HG03103 (cell line): ENCODE data around the gene CLASP2.

Source experiments
- ATAC-seq: cut with Tn5 transposase; IDR thresholded peaks from one replicate; pipeline ENCODE4 v1.9.1; 2021; ENCODE audit warnings: low read depth; ENCODE audit not compliant: unreplicated experiment

CLASP2 gene

GRCh38 chr3:33557829-33558228, 160.2 kb downstream of the CLASP2 start:
- no peak for ATAC-seq

- ATAC-seq: no peak
Observed at GRCh38 chr3:33557279-33557678, 160.8 kb downstream of the CLASP2 start.

DNA sequence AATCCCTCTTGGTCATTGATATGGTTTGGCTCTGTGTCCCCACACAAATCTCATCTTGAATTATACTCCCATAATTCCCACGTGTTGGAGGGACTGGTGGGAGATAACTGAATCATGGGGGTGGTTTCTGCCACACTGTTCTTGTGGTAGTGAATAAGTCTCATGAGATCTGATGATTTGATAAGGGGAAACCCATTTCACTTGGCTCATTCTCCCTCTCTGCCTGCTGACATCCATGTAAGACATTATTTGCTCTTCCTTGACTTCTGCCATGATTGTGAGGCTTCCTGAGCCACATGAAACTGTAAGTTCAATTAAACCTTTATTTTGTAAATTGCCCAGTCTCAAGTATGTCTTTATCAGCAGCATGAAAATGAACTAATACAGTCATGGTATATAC, 171.0 kb downstream of the CLASP2 start:
- no peak for ATAC-seq

- no peak for ATAC-seq
Observed at GRCh38 chr3:33544126-33544525, 173.9 kb downstream of the CLASP2 start.

DNA sequence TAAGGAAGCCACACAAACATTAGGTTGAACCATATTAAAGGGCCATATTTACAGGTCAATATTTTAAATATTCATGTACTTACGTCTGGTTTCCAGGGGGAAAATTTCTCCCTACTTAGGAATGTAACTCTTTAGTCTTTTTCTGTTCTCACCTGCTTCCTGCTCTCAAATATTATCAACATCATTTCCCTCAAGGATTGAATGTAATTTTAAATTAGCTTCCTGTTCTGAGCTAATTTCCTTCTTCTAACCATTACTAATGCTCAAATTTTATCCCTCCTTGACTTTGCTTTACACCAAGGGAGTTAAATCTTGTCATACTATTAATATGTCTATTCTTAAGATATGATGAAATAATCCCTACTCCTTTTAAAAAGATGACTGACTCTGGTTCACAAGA, 174.5 kb downstream of the CLASP2 start:
- no peak for ATAC-seq

- ATAC-seq: no peak
Observed at GRCh38 chr3:33541918-33542317, 176.1 kb downstream of the CLASP2 start.

DNA sequence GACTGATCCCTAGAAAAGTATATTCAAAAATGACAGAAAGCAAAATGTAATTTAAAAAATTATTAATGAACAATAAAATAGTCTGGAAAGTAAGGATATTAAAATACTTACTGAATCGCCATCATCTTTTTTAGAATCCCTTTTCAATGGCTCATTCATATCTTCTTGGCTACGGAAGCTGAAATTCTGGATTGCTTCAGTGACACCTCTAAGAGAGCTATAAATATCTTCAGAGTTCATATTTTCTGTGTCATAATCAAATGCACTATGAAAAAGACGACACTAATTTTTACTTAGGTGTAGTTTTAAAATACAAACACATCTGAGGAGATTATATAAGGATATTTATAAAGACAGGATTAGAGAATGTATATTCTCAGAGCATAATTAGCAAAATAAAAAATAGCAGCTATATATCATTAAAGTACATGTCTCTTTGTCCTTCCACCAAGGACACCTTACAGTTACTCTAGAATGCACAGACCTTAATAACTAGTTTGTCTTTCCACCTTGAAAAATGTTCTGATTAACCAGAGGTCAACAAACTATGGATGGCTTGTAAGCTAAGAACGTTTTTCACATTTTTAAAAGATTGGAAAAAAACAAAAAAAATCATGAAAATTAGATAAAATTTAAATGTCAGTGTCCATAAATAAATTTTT, 179.2 kb downstream of the CLASP2 start:
- ATAC-seq: no peak

DNA sequence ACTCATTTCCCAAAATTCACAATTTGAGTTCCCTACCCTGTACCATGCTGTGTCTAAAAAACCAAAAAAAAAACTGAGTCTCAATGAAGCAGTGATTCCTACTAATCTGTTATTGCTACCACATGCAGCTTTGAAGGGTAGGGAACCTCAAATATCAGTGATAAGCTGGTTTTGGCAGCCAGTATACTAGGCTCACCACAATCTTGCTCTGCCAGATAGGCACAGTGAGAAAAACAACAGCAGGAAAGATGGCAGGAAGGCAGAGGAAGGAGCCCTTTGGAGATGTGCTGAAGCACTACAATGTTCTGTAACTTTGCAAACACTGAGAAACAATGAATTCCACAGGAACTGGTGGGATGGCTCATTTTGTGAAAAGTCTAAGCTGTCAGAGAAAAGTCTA, 180.9 kb downstream of the CLASP2 start:
- no peak for ATAC-seq

DNA sequence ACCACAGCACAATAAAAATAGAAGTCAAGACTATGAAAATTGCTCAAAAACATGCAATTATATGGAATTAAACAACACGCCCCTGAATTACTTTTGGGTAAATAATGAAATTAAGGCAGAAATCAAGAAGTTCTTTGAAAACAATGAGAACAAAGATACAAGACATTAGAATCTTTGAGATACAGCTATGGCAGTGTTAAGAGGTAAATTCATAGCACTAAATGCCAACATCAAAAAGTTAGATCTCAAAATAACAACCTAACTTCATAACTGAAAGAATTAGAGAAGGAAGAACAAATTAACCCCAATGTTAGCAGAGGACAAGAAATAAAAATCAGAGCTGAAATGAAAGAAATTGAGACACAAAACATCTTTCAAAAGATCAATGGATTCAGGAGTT, 191.3 kb downstream of the CLASP2 start:
- ATAC-seq: no peak

DNA sequence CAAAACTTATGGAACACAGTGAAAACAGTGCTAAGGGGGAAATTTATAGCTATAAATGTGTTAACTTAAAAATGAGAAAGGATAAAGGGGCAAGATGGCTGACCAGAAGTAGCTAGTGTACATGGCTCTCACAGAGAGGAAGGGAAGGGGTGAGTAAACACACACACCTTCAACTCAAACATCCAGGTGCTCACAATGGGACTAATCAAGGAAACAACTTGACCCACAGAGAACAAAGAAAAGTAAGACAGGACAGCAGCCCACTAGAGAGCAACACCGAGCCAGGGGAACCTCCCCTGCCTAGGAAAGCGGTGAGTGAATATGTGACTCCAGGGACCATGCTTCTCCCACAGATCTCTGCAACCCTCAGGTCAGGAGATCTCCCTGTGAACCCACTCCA, 192.8 kb downstream of the CLASP2 start:
- ATAC-seq: no peak

DNA sequence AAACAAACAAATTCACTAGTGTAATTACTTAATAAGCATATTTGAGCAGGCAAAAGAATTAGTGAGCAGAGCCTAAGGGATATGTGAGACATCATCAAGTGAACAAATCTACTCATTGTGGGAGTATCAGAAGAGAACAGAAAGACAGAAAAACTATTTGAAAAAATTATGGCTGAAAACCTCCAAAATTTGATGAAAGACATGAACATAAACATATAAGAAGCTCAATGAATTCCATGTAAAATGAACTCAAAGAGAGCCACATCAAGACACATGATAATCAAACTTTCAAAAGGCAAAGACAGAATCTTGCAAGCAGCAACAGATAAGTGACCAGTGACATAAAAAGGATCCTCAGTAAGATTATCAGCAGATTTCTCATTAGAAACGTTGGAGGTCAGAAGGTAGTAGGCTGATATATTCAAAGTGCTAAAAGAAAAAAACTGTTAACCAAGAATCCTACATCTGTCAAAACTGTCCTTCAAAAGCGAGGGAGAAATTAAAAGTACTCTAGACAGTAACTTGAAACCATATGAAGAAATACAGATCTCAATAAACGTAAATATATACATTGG, 194.9 kb downstream of the CLASP2 start:
- no peak for ATAC-seq

DNA sequence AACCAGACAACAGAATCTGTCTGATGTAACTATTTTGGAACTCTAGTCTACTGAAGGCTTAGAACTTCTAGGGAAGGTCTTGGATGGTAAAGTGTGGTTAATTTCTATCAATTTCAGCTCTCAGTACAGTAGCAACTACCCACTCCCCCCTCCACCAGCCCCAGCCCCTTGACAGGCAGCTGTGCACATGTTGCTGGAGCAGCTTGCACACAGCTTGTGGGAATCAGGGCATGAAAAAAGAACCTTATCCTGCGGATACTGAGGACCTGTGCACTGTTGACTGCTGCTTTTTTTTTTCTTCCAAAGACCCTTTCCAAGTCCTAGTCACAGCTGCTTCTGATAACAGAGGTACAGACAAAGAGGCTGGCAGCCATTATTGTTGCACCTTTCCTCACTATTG, 196.3 kb downstream of the CLASP2 start:
- no peak for ATAC-seq

DNA sequence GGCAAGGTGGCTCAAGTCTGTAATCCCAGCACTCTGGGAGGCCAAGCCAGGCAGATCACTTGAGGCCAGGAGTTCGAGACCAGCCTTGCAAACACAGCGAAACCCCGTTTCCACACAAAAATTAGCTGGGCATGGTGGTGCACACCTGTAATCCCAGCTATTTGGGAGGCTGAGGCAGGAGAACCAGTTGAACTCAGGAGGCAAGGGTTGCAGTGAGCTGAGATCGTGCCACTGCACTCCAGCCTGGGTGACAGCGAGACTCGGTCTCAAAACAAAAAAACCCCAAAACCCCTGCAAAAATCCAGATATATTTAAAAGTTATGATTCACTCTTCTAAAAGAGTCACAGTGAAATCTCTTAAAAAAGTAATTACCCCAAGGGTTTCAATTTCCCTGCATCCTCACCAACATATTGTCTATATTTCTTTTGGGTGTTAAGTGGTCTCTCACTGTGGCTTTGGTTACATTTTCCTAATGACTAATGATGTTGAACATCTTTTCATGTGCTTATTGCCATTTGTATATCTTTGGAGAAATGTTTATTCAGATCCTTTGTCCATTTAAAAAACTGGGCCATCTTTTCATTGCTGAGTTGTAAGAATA, 204.7 kb downstream of the CLASP2 start:
- no peak for ATAC-seq

GRCh38 chr3:33505027-33505426, 213.0 kb downstream of the CLASP2 start:
- ATAC-seq: no peak

DNA sequence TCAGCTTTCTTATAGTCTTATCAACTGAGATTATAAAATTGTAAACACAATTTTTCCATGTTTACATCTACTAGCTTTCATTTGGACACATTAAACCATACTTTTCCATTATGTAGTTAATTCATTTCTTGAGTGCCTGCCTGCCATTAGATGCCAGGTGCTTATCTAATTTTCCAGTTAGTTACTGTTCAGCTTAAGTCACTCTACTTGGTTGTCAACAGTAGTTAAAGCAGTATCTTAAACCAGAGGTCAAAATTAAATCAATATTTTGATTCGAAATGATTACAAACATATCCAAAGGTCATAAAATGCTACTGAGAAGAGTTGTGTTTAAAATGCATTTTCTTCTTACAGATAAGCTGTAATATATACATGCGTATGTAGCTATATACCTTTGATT, 221.6 kb downstream of the CLASP2 start:
- no peak for ATAC-seq

GRCh38 chr3:33491721-33492120, 226.3 kb downstream of the CLASP2 start:
- no peak for ATAC-seq

DNA sequence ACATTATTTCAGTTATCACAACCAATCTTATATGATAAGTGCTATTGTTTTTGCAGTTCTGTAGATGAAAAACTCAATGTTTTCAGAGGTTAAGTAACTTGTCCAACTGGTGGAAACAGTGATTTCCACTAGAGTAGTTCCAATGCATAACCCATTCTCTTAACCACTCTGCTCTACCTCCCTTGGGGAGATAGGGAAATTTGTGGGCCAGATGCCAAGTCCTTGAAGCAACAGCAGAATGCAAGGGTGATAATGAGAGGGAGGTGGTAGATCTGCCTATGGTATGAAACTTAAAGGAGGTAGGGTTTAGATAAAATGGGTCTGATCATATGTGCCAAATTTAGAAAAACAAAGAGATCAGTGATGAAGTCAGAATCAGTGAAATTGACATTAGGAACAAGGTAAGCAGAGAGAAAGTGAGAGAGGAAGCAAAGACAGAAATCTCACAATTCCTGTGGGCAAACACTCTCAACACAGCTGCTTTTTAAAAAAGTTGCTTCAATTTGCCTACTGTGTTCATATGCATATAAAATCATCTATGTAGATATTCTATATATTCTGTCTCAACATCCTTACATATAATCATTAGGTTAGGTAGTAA, 227.3 kb downstream of the CLASP2 start:
- ATAC-seq: no peak

GRCh38 chr3:33488683-33489082, 229.4 kb downstream of the CLASP2 start:
- no peak for ATAC-seq

DNA sequence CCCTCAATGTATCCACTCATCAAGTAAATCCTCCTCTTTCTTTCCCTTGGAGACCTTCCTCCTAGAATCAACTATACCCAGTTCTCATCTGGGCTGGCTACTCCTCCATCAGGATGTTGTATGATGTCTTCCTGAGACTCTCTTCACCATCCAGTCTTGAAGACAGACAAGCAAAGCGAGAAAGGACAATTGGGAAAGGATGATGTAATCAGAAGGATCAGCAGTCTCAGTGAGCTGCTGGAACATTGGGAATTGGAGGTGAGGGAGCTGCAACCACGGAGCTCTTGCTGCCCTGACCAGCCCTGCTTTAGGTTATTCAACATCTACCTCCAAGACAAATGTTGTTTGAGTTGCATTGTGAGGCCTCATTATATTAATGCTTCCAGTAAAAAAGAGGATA, 229.8 kb downstream of the CLASP2 start:
- no peak for ATAC-seq

DNA sequence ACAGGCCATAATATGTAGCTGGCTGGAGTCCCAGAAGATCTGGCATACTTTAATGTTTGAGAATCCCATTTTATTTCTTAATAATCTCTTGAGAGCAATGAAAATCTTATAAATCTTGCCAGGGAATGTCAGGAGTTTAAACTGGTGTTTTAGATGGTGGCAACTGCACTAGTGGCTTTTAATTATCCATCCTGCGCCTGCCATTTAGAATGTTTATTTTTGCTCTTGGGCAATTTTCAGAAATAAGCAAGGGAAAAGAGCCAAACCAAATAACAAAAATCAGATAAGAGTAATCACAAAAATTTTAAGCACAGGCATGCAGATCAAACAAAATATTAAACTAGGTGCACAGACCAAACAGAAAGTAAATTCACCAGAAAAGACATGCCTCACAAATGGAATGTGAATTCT, 235.9 kb downstream of the CLASP2 start:
- ATAC-seq: no peak

DNA sequence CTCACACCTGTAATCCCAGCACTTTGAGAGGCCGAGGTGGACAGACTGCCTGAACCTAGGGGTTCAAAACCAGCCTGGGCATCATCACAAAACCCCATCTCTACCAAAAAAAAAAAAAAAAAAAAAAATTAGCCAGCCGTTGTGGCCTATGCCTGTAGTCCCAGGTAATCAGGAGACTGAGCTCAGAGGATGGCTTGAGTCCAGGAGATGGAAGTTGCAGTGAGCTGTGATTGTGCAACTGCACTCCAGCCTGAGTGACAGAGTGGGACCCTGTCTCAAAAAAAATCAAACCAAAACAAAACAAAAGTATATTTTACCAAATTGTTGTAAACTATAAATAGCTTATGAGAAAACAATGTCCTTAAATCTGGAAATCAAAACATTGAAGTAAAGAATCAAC, 243.2 kb downstream of the CLASP2 start:
- ATAC-seq: no peak

GRCh38 chr3:33473813-33474212, 244.2 kb downstream of the CLASP2 start:
- ATAC-seq: no peak
